GM12892 (cell line): ENCODE data around the gene PRELID1.

Experiments used
- DNase-seq: peaks from one replicate; pipeline ENCODE4 v3.0.0; 2011; ENCODE audit not compliant: insufficient read length
- FAIRE-seq: peaks from 2 replicates; lab custom pipeline; 2011; peaks lifted over from hg19 to GRCh38; lab: Jason Lieb, UNC
- POLR2A ChIP-seq: IDR thresholded peaks from 2 replicates; pipeline ENCODE4 v1.6.1; 2011; ENCODE audit warnings: low read depth, low read length, control low read depth
- POLR2AphosphoS5 ChIP-seq: IDR thresholded peaks from 2 replicates; pipeline ENCODE4 v1.6.1; 2011; ENCODE audit warnings: low read depth, low read length, control low read depth
- TAF1 ChIP-seq: IDR thresholded peaks from 2 replicates; pipeline ENCODE4 v1.6.1; 2011; ENCODE audit warnings: low read depth, mild to moderate bottlenecking, control low read depth, low read length, borderline replicate concordance

The PRELID1 gene

DNA sequence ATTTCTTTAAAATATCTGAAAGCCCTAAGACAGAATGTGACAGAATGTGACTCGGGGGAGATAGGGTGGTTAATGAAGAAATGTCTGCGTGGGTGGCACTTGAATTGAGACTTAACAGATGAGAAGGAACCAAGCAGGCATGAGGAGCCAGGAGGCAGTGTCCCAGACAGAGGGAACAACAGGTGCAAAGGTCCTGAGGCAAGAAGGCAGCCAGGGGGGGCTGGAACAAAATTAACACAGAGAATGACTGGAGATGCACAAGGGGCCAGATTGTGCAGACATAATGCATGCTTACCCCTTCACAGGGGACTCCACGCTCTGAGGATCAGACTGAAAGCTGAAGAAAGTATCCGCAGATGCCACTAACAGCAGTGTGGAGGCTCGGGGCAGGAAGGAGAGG lies 46.2 kb downstream of the PRELID1 start:
- no peak for DNase-seq
- no peak for FAIRE-seq
- TF ChIP-seq POLR2A: no peak
- no peak for TF ChIP-seq POLR2AphosphoS5
- TF ChIP-seq TAF1: no peak

- DNase-seq (no peak), FAIRE-seq (no peak)
- TF ChIP-seq POLR2A (0 out of 2 replicates have a peak, but pooled peaks have one; percentile 23), POLR2AphosphoS5 (no peak; the same call in 1 of the 2 replicates)
Measured at GRCh38 chr5:177350776-177351391, 47.3 kb downstream of the PRELID1 start.

DNA sequence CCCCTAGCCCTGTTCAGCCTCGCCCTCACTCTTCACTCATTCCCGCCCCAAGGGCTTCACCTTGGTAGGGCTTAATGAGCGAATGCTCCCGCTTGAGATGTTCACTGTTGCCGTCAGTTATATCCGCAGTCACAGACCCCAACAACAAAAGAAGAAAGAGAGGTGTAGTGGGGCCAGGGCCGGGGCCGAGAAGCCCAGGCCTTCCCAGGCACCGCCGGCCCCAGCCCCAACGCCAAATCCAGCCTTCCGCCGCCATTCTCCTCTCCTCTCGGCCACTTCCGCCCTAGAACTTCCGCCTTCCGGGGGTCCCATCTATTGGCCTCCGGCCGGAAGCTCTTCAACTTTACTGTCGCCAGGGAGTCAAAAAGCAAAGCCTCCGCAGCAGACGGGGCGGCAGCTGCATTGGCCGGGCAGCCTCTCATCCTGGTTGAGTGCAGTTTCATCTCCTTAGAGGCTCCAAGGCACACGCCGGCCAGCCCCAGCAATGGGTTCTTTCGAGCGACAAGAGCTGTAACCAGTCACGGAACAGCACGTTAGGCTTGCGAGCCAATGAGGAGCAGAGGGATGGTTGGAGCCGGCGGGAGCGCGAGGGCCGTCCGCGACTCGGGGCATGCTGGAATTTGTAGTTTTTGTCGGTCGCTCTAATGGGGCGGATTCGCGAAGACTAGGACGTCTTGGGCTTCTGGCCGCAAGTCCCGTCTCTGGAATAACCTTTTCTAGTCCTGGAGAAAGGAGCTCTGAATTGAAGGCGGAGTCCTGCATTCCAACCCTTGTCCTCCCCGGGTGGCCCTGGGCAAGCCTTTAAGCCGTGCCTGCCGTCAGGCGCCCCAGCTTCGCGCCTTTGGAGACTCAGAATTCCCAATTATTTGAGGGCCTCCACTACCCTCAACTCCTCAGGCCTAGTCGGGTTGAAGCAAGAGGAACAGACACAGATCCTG lies 48.1 kb downstream of the PRELID1 start, which contains the start of gene LMAN2:
Gene LMAN2 (minus strand): TSS at position 277 of the 938 bp plus-strand sequence. CDS start 21 bp downstream, at position 256.
- peak; percentile 91 for TF ChIP-seq TAF1
- peak; percentile 88 for TF ChIP-seq POLR2AphosphoS5
- TF ChIP-seq POLR2A: peak; percentile 85
- peak; percentile 97 for FAIRE-seq
- DNase-seq: peak; percentile 95

DNA sequence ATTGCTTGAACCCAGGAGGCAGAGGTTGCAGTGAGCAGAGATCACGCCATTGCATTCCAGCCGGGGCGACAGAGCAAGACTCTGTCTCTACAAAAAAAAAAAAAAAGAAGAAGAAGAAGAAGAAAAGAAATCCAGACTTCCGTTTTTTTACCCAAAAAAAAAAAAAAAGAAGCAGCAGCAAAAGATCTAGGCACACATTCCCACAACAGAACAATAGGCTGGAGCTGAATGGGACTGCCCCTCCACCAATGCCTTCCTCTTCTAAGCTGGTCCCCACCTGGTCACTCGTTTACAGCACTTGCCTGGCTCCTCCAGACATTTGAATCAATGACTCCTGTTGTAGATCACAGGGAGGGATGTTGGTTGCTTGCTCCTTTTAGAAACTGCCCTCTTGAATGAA lies 49.5 kb downstream of the PRELID1 start:
- no peak for DNase-seq
- TF ChIP-seq POLR2AphosphoS5 (no peak), POLR2A (no peak), TAF1 (no peak)
- FAIRE-seq: no peak

GRCh38 chr5:177354256-177354655 lies 50.7 kb downstream of the PRELID1 start:
- DNase-seq (no peak), FAIRE-seq (no peak)
- TF ChIP-seq POLR2A (no peak), POLR2AphosphoS5 (no peak), TAF1 (no peak)

DNA sequence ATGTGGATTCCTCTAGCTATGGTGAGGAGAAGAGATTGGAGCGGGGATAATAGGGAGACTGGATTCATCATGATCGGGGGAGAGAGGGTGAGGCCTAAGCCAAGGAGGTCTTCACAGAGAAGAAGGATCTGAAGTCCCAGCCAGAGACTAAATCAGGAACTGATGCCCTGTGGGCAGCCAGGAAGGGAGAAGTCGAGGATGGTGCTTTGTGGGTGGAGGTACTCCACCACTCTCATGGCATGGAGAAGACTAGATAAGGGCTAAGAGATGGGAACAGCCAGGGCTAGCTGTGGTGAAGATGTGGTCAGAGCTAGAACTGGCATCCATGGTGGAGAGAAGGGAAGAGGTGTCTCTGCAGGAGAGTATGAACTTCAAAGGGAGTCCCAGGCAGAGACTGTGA lies 51.1 kb downstream of the PRELID1 start:
- DNase-seq (no peak), FAIRE-seq (no peak)
- TF ChIP-seq POLR2AphosphoS5 (no peak), POLR2A (no peak), TAF1 (no peak)

GRCh38 chr5:177355162-177355867 lies 51.7 kb downstream of the PRELID1 start:
- TF ChIP-seq TAF1 (no peak), POLR2A (no peak), POLR2AphosphoS5 (no peak)
- DNase-seq: no peak
- FAIRE-seq: no peak

DNA sequence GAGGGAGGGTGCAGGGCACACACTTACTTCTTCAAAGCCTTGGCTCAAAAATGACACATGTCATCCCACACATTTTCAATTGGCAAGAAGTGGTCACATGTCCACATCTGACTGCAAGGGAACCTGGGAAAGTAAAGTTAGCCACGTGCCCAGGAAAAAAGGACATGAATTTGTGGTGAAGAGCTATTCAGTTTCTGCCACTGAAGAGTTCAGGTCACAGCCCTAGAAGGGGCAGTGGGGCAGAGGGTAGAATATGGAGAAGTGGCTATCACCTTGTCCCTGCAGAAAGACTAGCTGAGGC lies 52.2 kb downstream of the PRELID1 start:
- FAIRE-seq (no peak), DNase-seq (no peak)
- TF ChIP-seq POLR2A (no peak), POLR2AphosphoS5 (no peak), TAF1 (no peak)
